Vagina (tissue), 2 donors: ENCODE data around the gene C6orf15. TPM values are rescaled to one million over a fixed set of nuclear protein-coding genes. Genes with fewer than 3 reads are reported as not detected.
A peak's percentile ranks its signal among the peaks of the same experiment; 100 is the strongest.

ENCODE experiments used
- DNase-seq, 2 donors: peaks; one replicate each; pipeline ENCODE4 v3.0.0-alpha.2; 2017; ENCODE audit errors: extremely low spot score in 2 of 2
- H3K27ac ChIP-seq: fragments of 200-600 bp; sonication (generic); one replicate; pipeline ENCODE4 v1.5.1; 2019
- H3K27me3 ChIP-seq: fragments of 200-600 bp; sonication (generic); one replicate; pipeline ENCODE4 v1.5.1; 2019
- H3K36me3 ChIP-seq, 2 donors: fragments of 200-600 bp; sonication (generic); one replicate each; pipeline ENCODE4 v1.5.1; 2017 to 2019
- H3K4me1 ChIP-seq: fragments of 200-600 bp; sonication (generic); one replicate; pipeline ENCODE4 v1.5.1; 2019
- H3K4me3 ChIP-seq, 2 donors: fragments of 200-600 bp; sonication (generic); 1 replicate in 1 of 2; 2 replicates in 1 of 2; pipeline ENCODE4 v1.5.1; 2016 to 2019
- H3K9me3 ChIP-seq: fragments of 200-600 bp; sonication (generic); one replicate; pipeline ENCODE4 v1.5.1; 2019
- POLR2A ChIP-seq, 2 donors: fragments of 450-650 bp; IDR thresholded peaks; one replicate each; pipeline ENCODE4 v1.6.1; 2017; ENCODE audit warnings: antibody characterized with exemption in 2 of 2, mild to moderate bottlenecking in 2 of 2, moderate library complexity in 2 of 2
- POLR2AphosphoS5 ChIP-seq, 2 donors: sonication (generic); formaldehyde crosslinking; IDR thresholded peaks; one replicate each; pipeline ENCODE4 v1.9.0; 2017; ENCODE audit warnings: antibody characterized with exemption in 2 of 2, mild to moderate bottlenecking in 2 of 2, low read depth in 1 of 2; ENCODE audit not compliant: insufficient read depth in 1 of 2
- intact Hi-C: fragments of 100-400 bp; cut with DNase I; formaldehyde crosslinking; loops from one replicate; pipeline ENCODE4 v1.15.1; 2023
- total RNA-seq: library from RNA; depleted of rRNA; stranded (reverse); fragments of >200 nt; gene quantifications from one replicate; pipeline ENCODE4 v1.2.3, GENCODE V29; 2016
- TF ChIP-seq, protein P1 (sequence below), 3 experiments: fragments of 450-650 bp in 2 of 3; fragments of 200-600 bp in 1 of 3; sonication (generic) in 1 of 3; IDR thresholded peaks; one replicate each; pipeline ENCODE4 v1.5.1; 2017 to 2019; ENCODE audit warnings: antibody characterized with exemption in 3 of 3, mild to moderate bottlenecking in 2 of 3, moderate library complexity in 2 of 3

Gene C6orf15
- total RNA-seq, 1 donor from 2014 or later = not detected

DNA sequence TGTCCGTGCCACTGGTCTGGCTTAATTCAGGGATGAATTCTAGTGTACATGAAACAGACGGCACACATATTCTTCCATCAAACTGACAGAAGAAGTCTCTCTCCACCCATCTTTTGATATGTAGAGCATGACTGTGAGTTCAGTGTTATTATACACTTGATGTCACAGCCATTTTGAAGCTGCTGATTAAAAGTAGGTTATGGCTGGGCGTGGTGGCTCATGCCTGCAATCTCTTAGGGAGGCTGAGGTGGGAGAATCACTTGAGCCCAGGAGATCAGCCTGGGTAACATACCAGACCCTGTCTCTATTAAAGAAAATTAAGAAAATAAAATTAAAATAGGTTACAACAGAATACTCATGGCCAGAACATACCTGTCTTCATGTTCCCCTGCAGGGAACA, 20.7 kb downstream of the C6orf15 start:
- no peak for DNase-seq
- Histone ChIP-seq H3K4me3 (no peak overlapping the region), H3K27ac (no peak overlapping the region)

DNA sequence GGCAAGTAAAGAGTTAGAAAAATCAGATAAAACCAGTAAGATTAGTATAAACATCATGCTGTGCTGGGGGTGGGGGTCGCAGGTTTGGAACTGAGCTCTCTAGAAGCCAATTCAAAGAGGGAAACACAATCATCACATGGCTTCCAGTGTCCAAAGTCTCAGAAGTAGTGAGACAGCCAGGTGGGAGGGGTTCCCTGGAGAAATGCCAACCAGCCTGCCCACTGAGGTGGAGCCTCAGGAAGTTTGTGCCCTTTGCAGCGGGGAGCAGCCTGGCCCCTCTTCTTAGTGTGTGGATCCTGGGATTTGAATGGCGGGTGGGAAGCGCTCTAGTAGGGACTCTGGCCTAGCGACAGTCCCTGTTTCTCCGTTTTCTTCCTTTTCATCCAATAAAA, 21.4 kb downstream of the C6orf15 start:
- Histone ChIP-seq H3K27me3 (no peaks in the 10 kb centered on the region), H3K27ac (no peak overlapping the region), H3K36me3 (no peaks in the 10 kb centered on the region), H3K4me3 (no peak overlapping the region), H3K9me3 (no peaks in the 10 kb centered on the region), H3K4me1 (peaks cover 24% of the 10 kb centered on the region)
- TF ChIP-seq POLR2AphosphoS5 (IDR thresholded peaks at IDR 0.05; ENCODE audit: insufficient read depth in 1 of 2, low read depth in 1 of 2) = no peak
- TF ChIP-seq, protein P1, sequence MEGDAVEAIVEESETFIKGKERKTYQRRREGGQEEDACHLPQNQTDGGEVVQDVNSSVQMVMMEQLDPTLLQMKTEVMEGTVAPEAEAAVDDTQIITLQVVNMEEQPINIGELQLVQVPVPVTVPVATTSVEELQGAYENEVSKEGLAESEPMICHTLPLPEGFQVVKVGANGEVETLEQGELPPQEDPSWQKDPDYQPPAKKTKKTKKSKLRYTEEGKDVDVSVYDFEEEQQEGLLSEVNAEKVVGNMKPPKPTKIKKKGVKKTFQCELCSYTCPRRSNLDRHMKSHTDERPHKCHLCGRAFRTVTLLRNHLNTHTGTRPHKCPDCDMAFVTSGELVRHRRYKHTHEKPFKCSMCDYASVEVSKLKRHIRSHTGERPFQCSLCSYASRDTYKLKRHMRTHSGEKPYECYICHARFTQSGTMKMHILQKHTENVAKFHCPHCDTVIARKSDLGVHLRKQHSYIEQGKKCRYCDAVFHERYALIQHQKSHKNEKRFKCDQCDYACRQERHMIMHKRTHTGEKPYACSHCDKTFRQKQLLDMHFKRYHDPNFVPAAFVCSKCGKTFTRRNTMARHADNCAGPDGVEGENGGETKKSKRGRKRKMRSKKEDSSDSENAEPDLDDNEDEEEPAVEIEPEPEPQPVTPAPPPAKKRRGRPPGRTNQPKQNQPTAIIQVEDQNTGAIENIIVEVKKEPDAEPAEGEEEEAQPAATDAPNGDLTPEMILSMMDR (IDR thresholded peaks at IDR 0.05) = no peak
- no peak for TF ChIP-seq POLR2A (IDR thresholded peaks at IDR 0.05)
- DNase-seq = no peak
- intact Hi-C loops = no loop called here

More for the DNA sequence above, 20.7 kb downstream of the C6orf15 start:
- TF ChIP-seq POLR2A (IDR thresholded peaks at IDR 0.05) (no peak), POLR2AphosphoS5 (IDR thresholded peaks at IDR 0.05; ENCODE audit: insufficient read depth in 1 of 2, low read depth in 1 of 2) (no peak)
- TF ChIP-seq, protein P1 (IDR thresholded peaks at IDR 0.05) = no peak
- Histone ChIP-seq H3K9me3 (no peaks in the 10 kb centered on the region), H3K27me3 (no peaks in the 10 kb centered on the region), H3K36me3 (no peaks in the 10 kb centered on the region), H3K4me1 (peaks cover 19% of the 10 kb centered on the region)
- intact Hi-C loops = no loop called here

DNA sequence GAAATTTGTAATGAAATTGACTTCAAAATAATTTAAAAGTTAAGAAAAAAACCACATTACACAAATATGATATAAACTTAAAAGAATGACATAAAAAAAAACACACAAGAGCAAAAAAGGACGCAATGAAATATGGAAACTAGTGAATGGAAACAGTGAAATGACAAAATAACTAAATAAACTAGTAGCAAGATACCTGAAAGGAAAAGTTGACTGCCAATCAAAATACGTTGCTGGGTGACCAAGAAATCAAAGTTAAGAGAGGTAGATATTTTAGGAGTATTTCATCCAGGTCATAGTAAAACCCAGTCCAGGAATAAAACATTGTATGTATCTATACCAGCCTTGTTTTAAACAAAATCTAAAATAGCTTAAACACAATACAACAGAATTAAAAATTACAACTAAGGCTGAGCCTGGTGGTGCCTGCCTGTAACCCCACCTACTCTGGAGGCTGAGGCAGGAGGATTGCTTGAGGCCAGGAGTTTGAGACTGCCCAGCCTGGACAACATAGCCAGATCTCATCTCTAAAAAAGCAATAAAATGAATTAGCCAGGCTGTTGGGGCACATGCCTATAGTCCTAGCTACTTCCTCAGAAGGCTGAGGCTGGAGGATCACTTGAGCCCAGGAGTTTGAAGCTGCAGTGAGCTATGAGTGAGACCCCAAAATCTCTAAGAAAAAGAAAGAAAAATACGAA, 22.0 kb downstream of the C6orf15 start:
- Histone ChIP-seq H3K36me3 (no peaks in the 10 kb centered on the region), H3K4me1 (peaks cover 24% of the 10 kb centered on the region), H3K27ac (no peak overlapping the region), H3K27me3 (no peaks in the 10 kb centered on the region), H3K9me3 (no peaks in the 10 kb centered on the region), H3K4me3 (no peak overlapping the region)
- no peak for DNase-seq
- no peak for TF ChIP-seq POLR2AphosphoS5 (IDR thresholded peaks at IDR 0.05; ENCODE audit: insufficient read depth in 1 of 2, low read depth in 1 of 2)
- TF ChIP-seq POLR2A (IDR thresholded peaks at IDR 0.05) = no peak
- TF ChIP-seq, protein P1 (IDR thresholded peaks at IDR 0.05) = no peak
- intact Hi-C loops = no loop called here

DNA sequence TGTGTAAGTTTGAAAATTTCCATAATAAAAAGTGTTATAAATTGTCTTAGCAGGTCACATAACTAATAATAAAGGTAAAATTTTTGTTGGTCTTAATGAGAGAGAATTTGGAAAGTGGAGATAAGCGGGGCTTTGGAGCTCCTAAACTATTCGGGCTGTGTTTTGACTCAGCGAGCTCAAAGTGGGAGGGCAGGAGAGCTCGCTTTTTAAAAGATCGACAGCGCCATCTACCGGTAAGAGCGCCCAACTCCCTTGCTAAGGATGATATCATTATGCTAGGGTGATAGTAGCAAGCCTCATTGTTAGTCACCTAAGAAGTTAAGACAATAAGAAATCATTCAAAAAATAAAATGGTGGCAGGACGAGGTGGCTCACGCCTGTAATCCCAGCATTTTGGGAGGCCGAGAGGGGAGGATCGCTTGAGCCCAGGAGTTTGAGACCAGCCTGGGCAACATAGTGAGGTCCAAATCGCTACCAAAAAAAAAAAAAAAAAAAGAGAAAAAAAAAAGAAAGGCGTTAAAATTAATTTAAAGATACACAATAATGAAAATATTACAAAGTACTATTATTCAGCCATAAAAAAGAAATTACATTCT, 24.8 kb downstream of the C6orf15 start:
- TF ChIP-seq POLR2A (IDR thresholded peaks at IDR 0.05) = no peak
- TF ChIP-seq, protein P1 (IDR thresholded peaks at IDR 0.05) = peak in 2 of 3 experiments; percentile 59 to 79
- TF ChIP-seq POLR2AphosphoS5 (IDR thresholded peaks at IDR 0.05; ENCODE audit: insufficient read depth in 1 of 2, low read depth in 1 of 2) = peak in 1 of 2 donors; percentile 63
- DNase-seq = no peak

More for the DNA sequence above, 24.8 kb downstream of the C6orf15 start:
- peaks cover 12% of the 10 kb centered on the region for H3K4me1 ChIP-seq
- H3K27me3 ChIP-seq = no peaks in the 10 kb centered on the region
- H3K9me3 ChIP-seq = no peaks in the 10 kb centered on the region
- H3K27ac ChIP-seq = peak overlapping the region; percentile 39
- H3K36me3 ChIP-seq = no peaks in the 10 kb centered on the region
- intact Hi-C loops = no loop called here
- H3K4me3 ChIP-seq = no peak overlapping the region
